SU-DHL-6 (cell line): ENCODE results near the gene FBXO27.

ENCODE experiments used
- H2AFZ ChIP-seq: fragments of 200-600 bp; sonication (generic); 2 replicates; pipeline ENCODE4 v1.6.1; 2014; ENCODE audit warnings: low read depth, mild to moderate bottlenecking, moderate library complexity, mixed read lengths, antibody characterized with exemption, low read length; ENCODE audit not compliant: severe bottlenecking
- H3F3A ChIP-seq: fragments of 200-600 bp; shearing (Covaris generic); 2 replicates; pipeline ENCODE4 v1.6.0; 2016; ENCODE audit warnings: antibody characterized with exemption, mild to moderate bottlenecking; ENCODE audit not compliant: insufficient read depth
- H3K27ac ChIP-seq: fragments of 200-600 bp; sonication (generic); 2 replicates; pipeline ENCODE4 v1.5.1; 2016; ENCODE audit warnings: low read depth, mild to moderate bottlenecking, low read length, moderate library complexity, mixed read lengths
- H3K27me3 ChIP-seq: fragments of 200-600 bp; sonication (generic), shearing (Covaris generic); 2 replicates; pipeline ENCODE4 v1.6.0; 2014; ENCODE audit warnings: mild to moderate bottlenecking, low read length
- H3K36me3 ChIP-seq: fragments of 200-600 bp; sonication (generic); 2 replicates; pipeline ENCODE4 v1.6.1; 2014; ENCODE audit warnings: mild to moderate bottlenecking, low read length, mixed read lengths
- H3K4me2 ChIP-seq: fragments of 300-600, 200-600 bp; shearing (Covaris generic), sonication (generic); 2 replicates; pipeline ENCODE4 v1.6.0; 2014; ENCODE audit warnings: low read length, low read depth, mild to moderate bottlenecking; ENCODE audit not compliant: poor library complexity, severe bottlenecking
- H3K4me3 ChIP-seq: fragments of 200-600 bp; sonication (generic); 2 replicates; pipeline ENCODE4 v1.5.1; 2014; ENCODE audit warnings: antibody characterized with exemption, low read length, mild to moderate bottlenecking, mixed read lengths; ENCODE audit not compliant: insufficient read depth, poor library complexity, severe bottlenecking
- H3K79me2 ChIP-seq: fragments of 200-600 bp; sonication (generic); 2 replicates; pipeline ENCODE4 v1.6.1; 2014; ENCODE audit warnings: mild to moderate bottlenecking, low read length, moderate library complexity; ENCODE audit not compliant: insufficient read depth
- H3K9ac ChIP-seq: fragments of 200-600 bp; sonication (generic); 2 replicates; pipeline ENCODE4 v1.7.0; 2014; ENCODE audit warnings: mild to moderate bottlenecking, low read length
- H3K9me2 ChIP-seq: fragments of 200-600 bp; sonication (generic); replicated peaks from 2 replicates; pipeline ENCODE4 v1.6.1; 2014; ENCODE audit warnings: low read length; ENCODE audit not compliant: insufficient read depth
- H3K9me3 ChIP-seq: fragments of 200-600 bp; sonication (generic); 2 replicates; pipeline ENCODE4 v1.6.1; 2014; ENCODE audit warnings: low read length, mixed read lengths; ENCODE audit not compliant: insufficient read depth
- H4K20me1 ChIP-seq: fragments of 200-600 bp; sonication (generic); 2 replicates; pipeline ENCODE4 v1.6.1; 2014; ENCODE audit warnings: low read depth, mild to moderate bottlenecking, antibody characterized with exemption, low read length, moderate library complexity, mixed read lengths
- CTCF ChIP-seq: fragments of 200-600 bp; sonication (generic); IDR thresholded peaks from one replicate; pipeline ENCODE4 v1.5.1; 2017; ENCODE audit warnings: antibody characterized with exemption, mild to moderate bottlenecking, low read length, moderate library complexity; ENCODE audit not compliant: insufficient read depth, poor library complexity, severe bottlenecking
- EZH2phosphoT487 ChIP-seq: fragments of 200-600 bp; sonication (generic), shearing (Covaris generic); conservative IDR thresholded peaks from 2 replicates; pipeline ENCODE4 v1.6.1; 2018; ENCODE audit warnings: mild to moderate bottlenecking, antibody characterized with exemption, low read length, moderate library complexity, mixed read lengths

FBXO27 gene

GRCh38 chr19:39021063-39021462, 11.3 kb downstream of the FBXO27 start:
- no peak for TF ChIP-seq CTCF
- TF ChIP-seq EZH2phosphoT487, result no peak
- H3K27me3 ChIP-seq, result no peaks in the 10 kb centered on the region
- H3K9ac ChIP-seq, result no peak overlapping the region
- H3K4me3 ChIP-seq, result no peak overlapping the region
- no peak overlapping the region for H2AFZ ChIP-seq
- no peaks in the 10 kb centered on the region for H3K36me3 ChIP-seq
- H3K4me2 ChIP-seq, result no peak overlapping the region
- no peaks in the 10 kb centered on the region for H3K9me2 ChIP-seq
- no peaks in the 10 kb centered on the region for H3K79me2 ChIP-seq
- no peak overlapping the region for H3K27ac ChIP-seq
- H3K9me3 ChIP-seq, result no peaks in the 10 kb centered on the region
- no peaks in the 10 kb centered on the region for H4K20me1 ChIP-seq
- H3F3A ChIP-seq, result no peaks in the 10 kb centered on the region

DNA sequence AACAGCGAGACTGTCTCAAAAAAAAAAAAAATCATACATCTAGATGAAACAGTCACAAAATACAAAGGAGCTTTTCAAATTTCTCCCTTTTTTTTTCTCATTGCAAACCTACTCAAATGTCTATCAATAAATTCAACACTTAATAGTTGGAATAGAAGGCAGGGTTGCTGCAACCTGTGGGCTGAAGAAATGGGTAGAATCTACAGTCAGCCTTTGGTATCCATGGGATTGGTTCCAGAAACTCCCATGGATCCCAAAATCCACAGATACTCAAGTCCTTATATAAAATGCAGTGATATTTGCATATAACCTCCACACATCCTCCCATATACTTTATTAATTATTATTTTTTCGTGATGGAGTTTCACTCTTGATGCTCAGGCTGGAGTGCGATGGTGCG, 14.7 kb downstream of the FBXO27 start:
- H3K9me3 ChIP-seq, result no peaks in the 10 kb centered on the region
- no peak overlapping the region for H3K9ac ChIP-seq
- H3K36me3 ChIP-seq, result no peaks in the 10 kb centered on the region
- TF ChIP-seq CTCF (no peak), EZH2phosphoT487 (no peak)
- no peaks in the 10 kb centered on the region for H3K9me2 ChIP-seq
- H3K4me2 ChIP-seq, result no peak overlapping the region
- H3F3A ChIP-seq, result no peaks in the 10 kb centered on the region
- H3K79me2 ChIP-seq, result no peaks in the 10 kb centered on the region
- H4K20me1 ChIP-seq, result no peaks in the 10 kb centered on the region
- H2AFZ ChIP-seq, result no peak overlapping the region
- no peaks in the 10 kb centered on the region for H3K27me3 ChIP-seq
- H3K27ac ChIP-seq, result no peak overlapping the region
- H3K4me3 ChIP-seq, result no peak overlapping the region

DNA sequence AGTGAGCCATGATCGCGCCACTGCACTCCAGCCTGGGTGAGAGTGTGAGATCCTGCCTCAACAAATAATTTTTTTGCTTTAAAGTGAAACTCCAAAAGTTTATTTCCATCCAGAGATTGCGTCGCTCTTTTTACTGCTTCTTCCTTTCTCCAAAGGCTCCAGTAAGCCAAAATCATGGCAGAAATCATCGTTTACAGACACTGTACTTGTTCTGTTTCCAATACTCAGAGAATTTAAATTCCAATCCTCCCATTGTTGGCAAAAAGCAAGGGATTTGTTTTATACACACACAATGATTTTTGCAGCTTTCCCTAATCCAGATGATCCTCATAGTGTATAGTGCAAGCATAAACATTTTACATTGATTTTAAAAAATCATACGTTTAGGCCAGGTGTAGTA, 15.3 kb downstream of the FBXO27 start:
- no peaks in the 10 kb centered on the region for H4K20me1 ChIP-seq
- no peak overlapping the region for H3K4me3 ChIP-seq
- no peak overlapping the region for H3K4me2 ChIP-seq
- no peak overlapping the region for H3K9ac ChIP-seq
- no peaks in the 10 kb centered on the region for H3K36me3 ChIP-seq
- no peak for TF ChIP-seq CTCF
- TF ChIP-seq EZH2phosphoT487, result no peak
- no peaks in the 10 kb centered on the region for H3F3A ChIP-seq
- no peaks in the 10 kb centered on the region for H3K79me2 ChIP-seq
- H3K27ac ChIP-seq, result no peak overlapping the region
- H2AFZ ChIP-seq, result no peak overlapping the region
- no peaks in the 10 kb centered on the region for H3K27me3 ChIP-seq
- H3K9me2 ChIP-seq, result no peaks in the 10 kb centered on the region
- no peaks in the 10 kb centered on the region for H3K9me3 ChIP-seq

DNA sequence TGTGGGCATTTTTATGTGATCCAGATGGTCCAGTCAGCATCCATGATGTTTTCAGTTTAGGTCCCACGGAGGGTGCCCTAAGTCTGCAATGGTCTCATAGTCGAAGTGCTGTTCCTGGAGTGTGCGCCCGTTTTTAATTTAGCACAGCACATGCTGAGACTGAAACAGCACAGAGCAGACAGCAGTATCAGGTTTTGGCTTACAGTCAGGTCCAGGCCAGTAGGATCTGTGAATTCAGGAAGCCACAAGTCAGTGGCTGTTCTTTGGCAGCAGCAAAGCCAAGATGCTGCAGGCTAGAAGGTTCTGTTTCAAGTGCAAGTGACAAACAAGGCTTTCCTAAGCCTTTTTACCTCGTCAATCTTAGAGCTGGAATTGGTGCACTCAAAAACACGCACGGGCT, 18.3 kb downstream of the FBXO27 start:
- Histone ChIP-seq H3K27me3 (no peaks in the 10 kb centered on the region), H2AFZ (no peak overlapping the region), H3K27ac (no peak overlapping the region), H3K4me2 (no peak overlapping the region), H3F3A (no peaks in the 10 kb centered on the region), H3K4me3 (no peak overlapping the region), H3K9ac (no peak overlapping the region), H3K36me3 (no peaks in the 10 kb centered on the region), H3K79me2 (no peaks in the 10 kb centered on the region), H3K9me2 (no peaks in the 10 kb centered on the region), H3K9me3 (no peaks in the 10 kb centered on the region), H4K20me1 (no peaks in the 10 kb centered on the region)
- TF ChIP-seq EZH2phosphoT487, result no peak
- TF ChIP-seq CTCF, result no peak
